ENCODE data around the gene KMO. TPM values are rescaled to one million over a fixed set of nuclear protein-coding genes. Genes with fewer than 3 reads are reported as not detected.
A peak's percentile ranks its signal among the peaks of the same experiment; 100 is the strongest.

Gene KMO
- total RNA-seq, 1 donor from 2014 or later, result not detected

DNA sequence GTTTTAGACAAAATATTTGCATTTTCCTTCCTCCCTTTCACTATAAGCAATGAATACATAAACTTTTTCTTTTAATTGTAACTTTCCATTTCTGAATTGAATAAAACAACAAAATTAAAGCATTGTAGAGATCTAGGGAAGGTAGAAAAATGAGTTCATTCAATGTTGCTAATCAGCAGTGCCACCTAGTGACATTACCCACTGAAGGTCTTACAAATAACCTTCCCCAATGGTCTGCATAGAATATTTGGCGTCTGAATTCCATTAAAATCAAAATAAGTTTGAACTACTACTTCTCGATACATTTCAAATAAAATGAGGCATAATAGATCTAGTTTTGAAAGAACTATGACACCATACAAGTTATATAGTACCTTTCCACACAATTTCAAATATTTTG, 32.3 kb upstream of the KMO start:
- Histone ChIP-seq H3K27ac (no peak overlapping the region), H3K9me3 (no peaks in the 10 kb centered on the region), H3K4me1 (no peaks in the 10 kb centered on the region), H3K4me3 (no peak overlapping the region), H3K27me3 (no peaks in the 10 kb centered on the region), H3K36me3 (peaks cover 38 to 85% of the 10 kb centered on the region in 2 donors)
- DNase-seq (ENCODE audit: low spot score in 2 of 2), result no peak
- intact Hi-C loops (cut with DNase I), result no loop called here
- TF ChIP-seq, protein P1, sequence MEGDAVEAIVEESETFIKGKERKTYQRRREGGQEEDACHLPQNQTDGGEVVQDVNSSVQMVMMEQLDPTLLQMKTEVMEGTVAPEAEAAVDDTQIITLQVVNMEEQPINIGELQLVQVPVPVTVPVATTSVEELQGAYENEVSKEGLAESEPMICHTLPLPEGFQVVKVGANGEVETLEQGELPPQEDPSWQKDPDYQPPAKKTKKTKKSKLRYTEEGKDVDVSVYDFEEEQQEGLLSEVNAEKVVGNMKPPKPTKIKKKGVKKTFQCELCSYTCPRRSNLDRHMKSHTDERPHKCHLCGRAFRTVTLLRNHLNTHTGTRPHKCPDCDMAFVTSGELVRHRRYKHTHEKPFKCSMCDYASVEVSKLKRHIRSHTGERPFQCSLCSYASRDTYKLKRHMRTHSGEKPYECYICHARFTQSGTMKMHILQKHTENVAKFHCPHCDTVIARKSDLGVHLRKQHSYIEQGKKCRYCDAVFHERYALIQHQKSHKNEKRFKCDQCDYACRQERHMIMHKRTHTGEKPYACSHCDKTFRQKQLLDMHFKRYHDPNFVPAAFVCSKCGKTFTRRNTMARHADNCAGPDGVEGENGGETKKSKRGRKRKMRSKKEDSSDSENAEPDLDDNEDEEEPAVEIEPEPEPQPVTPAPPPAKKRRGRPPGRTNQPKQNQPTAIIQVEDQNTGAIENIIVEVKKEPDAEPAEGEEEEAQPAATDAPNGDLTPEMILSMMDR (IDR thresholded peaks at IDR 0.05), result no peak

DNA sequence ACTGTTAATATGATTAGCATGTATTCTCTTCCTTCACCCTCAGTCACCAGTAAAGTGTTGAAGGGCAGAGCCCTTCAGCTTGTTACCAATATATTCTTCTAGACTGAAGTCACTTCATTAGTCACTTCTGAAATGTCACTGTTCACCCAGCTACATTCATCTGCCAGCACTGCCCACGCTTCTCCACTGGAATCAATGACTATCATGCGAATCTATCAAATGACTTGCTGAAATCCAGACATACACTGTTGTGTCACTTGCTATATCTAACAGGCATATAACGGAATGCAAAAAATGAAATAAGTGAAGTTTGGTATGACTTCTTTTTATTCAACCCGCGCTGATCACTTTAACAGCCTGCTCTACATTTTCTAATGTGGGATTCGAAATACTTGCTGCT, 28.7 kb upstream of the KMO start:
- Histone ChIP-seq H3K27me3 (no peaks in the 10 kb centered on the region), H3K4me3 (no peak overlapping the region), H3K27ac (no peak overlapping the region), H3K9me3 (no peaks in the 10 kb centered on the region), H3K4me1 (no peaks in the 10 kb centered on the region), H3K36me3 (peaks cover 45 to 85% of the 10 kb centered on the region in 2 donors)
- no peak for DNase-seq (ENCODE audit: low spot score in 2 of 2)
- TF ChIP-seq, protein P1 (IDR thresholded peaks at IDR 0.05), result no peak
- intact Hi-C loops (cut with DNase I), result no loop called here

DNA sequence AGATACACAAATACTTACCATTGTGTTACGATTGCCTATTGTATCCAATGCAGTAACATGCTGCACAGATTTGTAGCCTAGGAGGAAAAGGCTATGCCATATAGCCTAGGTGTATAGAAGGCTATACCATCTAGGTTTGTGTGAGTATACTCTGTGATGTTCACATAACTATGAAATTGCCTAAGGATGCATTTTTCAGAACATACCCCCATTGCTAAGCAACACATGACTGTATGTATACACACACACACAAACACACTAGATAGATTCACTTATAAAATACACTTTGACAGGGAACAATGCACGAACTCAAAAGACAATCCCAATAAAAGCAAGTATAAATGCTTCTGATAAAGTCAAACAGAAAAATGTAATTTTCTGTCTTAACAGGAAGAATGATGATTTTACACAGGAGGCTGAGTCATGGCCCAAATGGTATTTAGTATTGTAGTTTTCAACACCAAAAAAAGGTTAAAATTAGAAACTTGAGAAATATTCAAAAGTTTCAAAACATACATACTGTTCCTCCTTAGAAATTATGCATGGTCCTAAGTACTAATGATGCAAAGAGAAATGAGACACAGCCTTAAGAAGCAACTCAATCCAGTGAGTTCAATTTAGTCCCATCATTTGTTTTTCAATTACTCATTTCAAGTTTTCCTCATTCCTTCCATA, 24.9 kb upstream of the KMO start:
- intact Hi-C loops (cut with DNase I), result no loop called here
- DNase-seq (ENCODE audit: low spot score in 2 of 2), result no peak
- Histone ChIP-seq H3K27me3 (no peaks in the 10 kb centered on the region), H3K4me1 (no peaks in the 10 kb centered on the region), H3K36me3 (peaks cover 59 to 87% of the 10 kb centered on the region in 2 donors), H3K9me3 (no peaks in the 10 kb centered on the region), H3K4me3 (no peak overlapping the region), H3K27ac (no peak overlapping the region)
- TF ChIP-seq, protein P1 (IDR thresholded peaks at IDR 0.05), result no peak

DNA sequence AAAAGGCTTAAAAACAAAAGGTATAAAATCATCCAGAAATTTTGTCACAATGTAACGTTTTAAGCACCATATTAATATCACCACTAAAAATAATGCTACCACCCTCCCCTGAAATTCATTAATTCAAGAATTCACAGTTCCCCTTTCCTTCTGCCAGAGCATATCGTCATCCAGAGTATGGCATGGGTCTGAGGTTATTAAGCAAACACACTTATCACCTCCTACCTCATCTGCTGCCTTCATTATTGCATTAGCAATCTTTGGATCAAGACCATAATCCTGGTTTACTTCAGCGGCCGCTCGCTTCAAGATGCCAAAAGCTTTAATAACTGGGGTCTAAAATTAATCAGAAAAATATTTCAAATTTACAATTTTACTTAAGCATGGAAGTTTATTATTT, 18.8 kb upstream of the KMO start:
- Histone ChIP-seq H3K4me3 (no peak overlapping the region), H3K9me3 (no peaks in the 10 kb centered on the region), H3K4me1 (peaks cover 0 to under 1% of the 10 kb centered on the region in 2 donors), H3K27me3 (no peaks in the 10 kb centered on the region), H3K27ac (no peak overlapping the region), H3K36me3 (peaks cover 22 to 46% of the 10 kb centered on the region in 2 donors)
- TF ChIP-seq, protein P1 (IDR thresholded peaks at IDR 0.05), result no peak
- no peak for DNase-seq (ENCODE audit: low spot score in 2 of 2)
- intact Hi-C loops (cut with DNase I), result no loop called here

DNA sequence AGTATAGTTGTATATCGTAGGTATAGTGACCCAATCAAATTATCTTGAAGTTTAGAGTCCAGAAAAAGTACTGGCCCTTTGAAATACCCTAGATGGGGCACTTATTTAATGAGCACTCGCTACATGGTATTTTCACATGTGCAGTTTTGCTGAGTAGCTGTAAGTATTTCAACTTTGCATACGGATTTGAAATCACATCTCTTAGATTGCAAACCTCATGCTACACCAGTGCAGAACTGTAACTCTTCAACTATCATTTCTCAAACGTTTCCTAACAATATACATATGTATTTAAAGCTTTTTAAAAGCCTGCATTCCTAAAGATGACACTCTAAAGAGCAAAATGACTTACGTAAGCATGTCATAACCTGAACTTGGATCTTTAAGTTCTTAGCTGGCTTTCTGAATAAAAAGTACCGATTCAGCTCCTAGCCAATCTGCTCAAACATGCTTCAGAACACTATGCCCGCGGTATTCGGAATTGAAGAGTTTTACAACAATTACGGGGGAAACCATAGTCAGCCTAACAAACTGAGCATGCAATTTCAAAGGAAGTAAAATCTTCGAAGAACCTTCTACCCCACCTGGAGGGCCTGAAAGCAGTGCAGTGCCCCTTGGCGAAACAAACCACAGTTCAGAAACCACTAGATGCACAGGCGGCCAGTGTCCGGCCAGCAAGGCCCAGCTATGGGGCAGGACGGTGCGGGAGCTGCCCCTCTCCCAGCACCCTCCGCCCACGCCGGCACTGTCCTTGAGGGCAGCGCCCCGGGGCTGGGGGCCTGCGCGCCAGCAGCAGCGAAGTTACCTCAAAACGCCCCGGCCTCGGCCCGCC, 13.5 kb upstream of the KMO start:
- Histone ChIP-seq H3K27me3 (no peaks in the 10 kb centered on the region), H3K9me3 (no peaks in the 10 kb centered on the region), H3K4me1 (peaks cover 0 to 3% of the 10 kb centered on the region in 2 donors), H3K36me3 (peaks cover 0 to 8% of the 10 kb centered on the region in 2 donors), H3K27ac (peak overlapping the region; percentile 92 to 95), H3K4me3 (peak overlapping the region; percentile 81 to 99)
- DNase-seq (ENCODE audit: low spot score in 2 of 2), result no peak
- intact Hi-C loops (cut with DNase I), result loop anchor here (1.0 kb wide), 2 partner anchors 122 to 329 kb away; partner anchors contain the start of genes CHML and OPN3
- TF ChIP-seq, protein P1 (IDR thresholded peaks at IDR 0.05), result no peak
